GM12874 (cell line): Measurements from ENCODE around the gene CD27.

Source experiments
- TF ChIP-seq, protein P1 (sequence below): IDR thresholded peaks from 2 replicates; pipeline ENCODE4 v1.5.1; 2011; ENCODE audit warnings: low read depth, mild to moderate bottlenecking, control low read depth, low read length, moderate library complexity; ENCODE audit not compliant: insufficient read depth

CD27 gene

GRCh38 chr12:6428326-6428725 is 16.4 kb upstream of the CD27 start:
- TF ChIP-seq, protein P1, sequence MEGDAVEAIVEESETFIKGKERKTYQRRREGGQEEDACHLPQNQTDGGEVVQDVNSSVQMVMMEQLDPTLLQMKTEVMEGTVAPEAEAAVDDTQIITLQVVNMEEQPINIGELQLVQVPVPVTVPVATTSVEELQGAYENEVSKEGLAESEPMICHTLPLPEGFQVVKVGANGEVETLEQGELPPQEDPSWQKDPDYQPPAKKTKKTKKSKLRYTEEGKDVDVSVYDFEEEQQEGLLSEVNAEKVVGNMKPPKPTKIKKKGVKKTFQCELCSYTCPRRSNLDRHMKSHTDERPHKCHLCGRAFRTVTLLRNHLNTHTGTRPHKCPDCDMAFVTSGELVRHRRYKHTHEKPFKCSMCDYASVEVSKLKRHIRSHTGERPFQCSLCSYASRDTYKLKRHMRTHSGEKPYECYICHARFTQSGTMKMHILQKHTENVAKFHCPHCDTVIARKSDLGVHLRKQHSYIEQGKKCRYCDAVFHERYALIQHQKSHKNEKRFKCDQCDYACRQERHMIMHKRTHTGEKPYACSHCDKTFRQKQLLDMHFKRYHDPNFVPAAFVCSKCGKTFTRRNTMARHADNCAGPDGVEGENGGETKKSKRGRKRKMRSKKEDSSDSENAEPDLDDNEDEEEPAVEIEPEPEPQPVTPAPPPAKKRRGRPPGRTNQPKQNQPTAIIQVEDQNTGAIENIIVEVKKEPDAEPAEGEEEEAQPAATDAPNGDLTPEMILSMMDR: no peak

DNA sequence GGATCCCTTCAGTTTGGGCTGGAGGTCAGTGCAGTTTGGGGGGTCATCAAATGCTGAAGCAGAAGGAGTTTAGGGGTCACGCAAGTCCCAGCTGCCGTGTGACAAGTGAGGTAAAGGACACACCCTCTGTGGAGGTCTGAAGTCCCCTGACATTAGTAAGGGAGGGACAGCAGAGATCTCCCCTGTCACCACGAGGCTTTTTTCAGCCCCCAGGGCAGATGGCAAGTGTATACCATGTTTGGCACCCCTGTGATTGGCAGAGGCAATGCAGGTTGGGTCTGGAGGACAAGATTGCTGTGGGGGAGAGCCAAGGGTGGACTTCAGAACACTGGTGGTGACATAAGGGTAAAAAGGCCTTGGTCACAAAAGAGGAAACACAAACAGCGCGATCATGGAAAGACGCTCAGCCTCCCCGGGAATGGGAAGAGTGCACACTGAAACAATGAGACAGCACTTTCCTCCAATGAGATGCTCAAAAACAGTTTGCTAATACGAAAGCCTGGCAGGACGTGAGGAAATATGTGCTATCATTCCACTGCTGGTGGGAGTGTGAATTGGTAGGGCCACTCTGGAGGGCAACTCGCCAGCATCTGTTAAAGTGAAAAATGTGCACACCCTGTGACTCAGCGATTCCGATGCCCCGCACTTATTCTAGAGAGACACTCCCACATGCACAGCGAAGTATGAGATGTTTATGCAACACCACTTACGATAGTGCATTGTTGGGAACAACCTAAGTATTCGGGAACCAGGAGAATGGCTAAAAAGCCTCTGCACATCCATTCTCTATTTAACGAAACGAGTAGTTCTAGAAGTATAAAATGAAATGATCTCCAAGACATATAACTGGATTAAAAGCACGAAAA is 14.4 kb upstream of the CD27 start:
- TF ChIP-seq, protein P1: no peak

- TF ChIP-seq, protein P1: no peak
Measured at GRCh38 chr12:6432991-6433390, 11.8 kb upstream of the CD27 start.

- TF ChIP-seq, protein P1: no peak
Measured at GRCh38 chr12:6434205-6435140, 10.3 kb upstream of the CD27 start.

GRCh38 chr12:6435961-6436715 is 8.6 kb upstream of the CD27 start:
- TF ChIP-seq, protein P1: no peak

- TF ChIP-seq, protein P1: no peak
Measured at GRCh38 chr12:6437586-6437985, 7.2 kb upstream of the CD27 start.
